ENCODE data around the gene POC1A.

The POC1A gene

GRCh38 chr3:52083556-52084087, 70.6 kb downstream of the POC1A start:
- no peak for DNase-seq

- no peak for DNase-seq
Observed at GRCh38 chr3:52082951-52083350, 71.3 kb downstream of the POC1A start.

- no peak for DNase-seq
Observed at GRCh38 chr3:52080830-52081719, 73.1 kb downstream of the POC1A start.

GRCh38 chr3:52079958-52080357, 74.3 kb downstream of the POC1A start:
- no peak for DNase-seq

GRCh38 chr3:52078781-52079560, 75.3 kb downstream of the POC1A start:
- DNase-seq: no peak

GRCh38 chr3:52077925-52078324, 76.3 kb downstream of the POC1A start:
- DNase-seq: no peak

GRCh38 chr3:52076896-52077780, 77.1 kb downstream of the POC1A start:
- no peak for DNase-seq

GRCh38 chr3:52073490-52073889, 80.7 kb downstream of the POC1A start:
- DNase-seq: no peak

- DNase-seq: no peak
Observed at GRCh38 chr3:52072471-52072870, 81.8 kb downstream of the POC1A start.

- no peak for DNase-seq
Observed at GRCh38 chr3:52072020-52072419, 82.2 kb downstream of the POC1A start.

GRCh38 chr3:52070724-52071621, 83.2 kb downstream of the POC1A start:
- no peak for DNase-seq

GRCh38 chr3:52069855-52070254, 84.4 kb downstream of the POC1A start:
- DNase-seq: no peak

GRCh38 chr3:52069135-52069534, 85.1 kb downstream of the POC1A start:
- no peak for DNase-seq

GRCh38 chr3:52068730-52069129, 85.5 kb downstream of the POC1A start:
- DNase-seq: no peak

GRCh38 chr3:52068055-52068571, 86.1 kb downstream of the POC1A start:
- DNase-seq: no peak

- DNase-seq: no peak
Observed at GRCh38 chr3:52067526-52067925, 86.7 kb downstream of the POC1A start.

- DNase-seq: no peak
Observed at GRCh38 chr3:52067046-52067445, 87.2 kb downstream of the POC1A start.

- DNase-seq: no peak
Observed at GRCh38 chr3:52065264-52065756, 88.9 kb downstream of the POC1A start.

GRCh38 chr3:52064561-52064960, 89.7 kb downstream of the POC1A start:
- no peak for DNase-seq

GRCh38 chr3:52063026-52063723, 91.0 kb downstream of the POC1A start:
- no peak for DNase-seq

GRCh38 chr3:52062505-52062904, 91.7 kb downstream of the POC1A start:
- no peak for DNase-seq

All from hematopoietic multipotent progenitor cell treated with erythropoietin and hydrocortisone succinate and interleukin-3 and kit ligand, for 4 days (in vitro differentiated cells).